K562 (cell line): ENCODE results near the gene KRTAP10-8. TPM values are rescaled to one million over a fixed set of nuclear protein-coding genes. Genes with fewer than 3 reads are reported as not detected.

Experiments used
- ATAC-seq: fragments of 200-7000 bp; cut with Tn5 transposase; 3 replicates; pipeline ENCODE4 v1.9.1; 2020; ENCODE audit warnings: moderate library complexity
- BruUV-seq: library from RNA; stranded (reverse); fragments of 400-500 nt; replicated peaks from 2 replicates; lab custom pipeline; 2021; lab: Mats Ljungman, UMichigan
- CTCF ChIA-PET: fragments of 300-600 bp; formaldehyde crosslinking; extraction: SDS; loops from one replicate; lab custom pipeline; 2021; ENCODE audit warnings: low intra/inter-chr PET ratio; lab: Yijun Ruan, JAX
- POLR2A ChIA-PET: fragments of 300-600, 350-650 bp; sonication (Branson Sonifier 250); formaldehyde crosslinking; extraction: SDS; loops from one replicate; lab custom pipeline; 2021; ENCODE audit warnings: antibody characterized with exemption, inconsistent platforms; lab: Yijun Ruan, JAX
- DNase-seq, 4 experiments: peaks; one replicate each; pipeline versions ENCODE4 v3.0.0 to v3.0.0-alpha.2; 2011 to 2018; ENCODE audit warnings: low spot score in 3 of 4, mixed read lengths in 3 of 4; ENCODE audit errors: extremely low read depth in 1 of 4
- FAIRE-seq: peaks from 2 replicates; lab custom pipeline; 2011; peaks lifted over from hg19 to GRCh38; lab: Jason Lieb, UNC
- H2AFZ ChIP-seq: 2 replicates; pipeline ENCODE4 v1.6.0; 2011; ENCODE audit warnings: low read depth, low read length, control low read depth, inconsistent platforms
- H3K27ac ChIP-seq: fragments of 200-600 bp; 3 replicates; pipeline ENCODE4 v1.8.0; 2011; ENCODE audit warnings: low read depth, mild to moderate bottlenecking, control low read depth, inconsistent platforms, low read length, moderate library complexity, mixed read lengths; ENCODE audit errors: extremely low read depth
- H3K27me3 ChIP-seq, 2 experiments: fragments of 300-600 bp in 1 of 2; 2 replicates in 1 of 2; 3 replicates in 1 of 2; pipeline versions ENCODE4 v1.6.0 to v1.8.0; 2011; ENCODE audit warnings: inconsistent platforms in 2 of 2, low read length in 2 of 2, mild to moderate bottlenecking in 1 of 2, mixed read lengths in 1 of 2, moderate library complexity in 1 of 2; ENCODE audit not compliant: control insufficient read depth in 2 of 2, insufficient read depth in 2 of 2
- H3K36me3 ChIP-seq: fragments of 300-600 bp; 3 replicates; pipeline ENCODE4 v1.8.0; 2011; ENCODE audit warnings: mild to moderate bottlenecking, low read length, inconsistent platforms; ENCODE audit not compliant: control insufficient read depth, insufficient read depth
- H3K4me1 ChIP-seq, 2 experiments: fragments of 200-600 bp in 1 of 2; replicated peaks in 1 of 2; 2 replicates in 1 of 2; 3 replicates in 1 of 2; pipeline versions ENCODE4 v1.5.1 to v1.8.0; 2011; ENCODE audit warnings: inconsistent platforms in 2 of 2, low read length in 2 of 2, mild to moderate bottlenecking in 1 of 2, mixed read lengths in 1 of 2, moderate library complexity in 1 of 2; ENCODE audit not compliant: control insufficient read depth in 2 of 2, insufficient read depth in 2 of 2
- H3K4me2 ChIP-seq: 2 replicates; pipeline ENCODE4 v1.6.1; 2011; ENCODE audit warnings: low read length, control low read depth, inconsistent platforms, mixed read lengths; ENCODE audit not compliant: insufficient read depth
- H3K4me3 ChIP-seq: fragments of 200-600 bp; sonication (generic), shearing (Covaris generic); 2 replicates; pipeline ENCODE4 v1.5.1; 2016; ENCODE audit warnings: control low read depth, inconsistent platforms
- H3K79me2 ChIP-seq: fragments of 200-600 bp; 3 replicates; pipeline ENCODE4 v1.8.0; 2011; ENCODE audit warnings: low read length, inconsistent platforms; ENCODE audit not compliant: control insufficient read depth, insufficient read depth
- H3K9ac ChIP-seq, 2 experiments: 2 replicates each; pipeline versions ENCODE4 v1.6.0 to v1.6.1; 2011; ENCODE audit warnings: low read depth in 2 of 2, low read length in 2 of 2, control low read depth in 1 of 2, inconsistent platforms in 1 of 2, mild to moderate bottlenecking in 1 of 2, mixed read lengths in 1 of 2; ENCODE audit not compliant: insufficient read depth in 1 of 2
- H3K9me1 ChIP-seq: one replicate; pipeline ENCODE4 v1.6.0; 2011; ENCODE audit warnings: inconsistent platforms, mild to moderate bottlenecking, low read length, moderate library complexity; ENCODE audit not compliant: control insufficient read depth, insufficient read depth
- H3K9me3 ChIP-seq: replicated peaks from 2 replicates; pipeline ENCODE4 v1.5.1; 2011; ENCODE audit warnings: low read depth, low read length, inconsistent platforms; ENCODE audit not compliant: control insufficient read depth, insufficient read depth
- H4K20me1 ChIP-seq: replicated peaks from 2 replicates; pipeline ENCODE4 v1.6.1; 2011; ENCODE audit warnings: low read length, inconsistent platforms, mixed read lengths; ENCODE audit not compliant: control insufficient read depth, insufficient read depth
- ADNP ChIP-seq: fragments of 200-800 bp; sonication (Bioruptor generic); IDR thresholded peaks from 2 replicates; pipeline ENCODE4 v1.6.1; 2016; ENCODE audit warnings: missing genetic modification characterization, missing compliant biosample characterization
- ELF1 ChIP-seq: fragments of 200-800 bp; sonication (Bioruptor generic); IDR thresholded peaks from 2 replicates; pipeline ENCODE4 v1.6.1; 2016; ENCODE audit warnings: missing genetic modification characterization, missing compliant biosample characterization
- MAFK ChIP-seq: IDR thresholded peaks from 2 replicates; pipeline ENCODE4 v1.6.1; 2011; ENCODE audit warnings: low read length, improper control_type of control experiment
- WGBS: fragments of 100-300 bp; shearing (Covaris generic); methylation state at CpG from one replicate; pipeline ENCODE4 v1.1.6; 2016; ENCODE audit warnings: low coverage, mixed read lengths; ENCODE audit not compliant: insufficient coverage; ENCODE audit errors: missing lambda C conversion rate; 5-methylcytosine and 5-hydroxymethylcytosine counted together
- in situ Hi-C: fragments of 300-500 bp; cut with MboI; formaldehyde crosslinking; loops from 4 replicates; pipeline ENCODE4 v1.15.0; 2018; ENCODE audit warnings: inconsistent platforms, mixed read lengths
- intact Hi-C: fragments of 100-400 bp; cut with micrococcal nuclease; formaldehyde crosslinking; loops from 2 replicates; pipeline ENCODE4 v1.14.2; 2022
- polyA plus RNA-seq, 8 experiments: library from polyadenylated mRNA; depleted of rRNA in 4 of 8; stranded (reverse) in 5 of 8; unstranded in 3 of 8; fragments of >200 nt; fragmentation: Nextera tagmentation in 2 of 8; fragmentation: Illumina TruSeq in 1 of 8; extraction: Ambion mirVana in 2 of 8; extraction: Trizol in 1 of 8; gene quantifications; 2 replicates each; pipeline versions ENCODE4 v1.2.1 to v1.2.3, GENCODE V29; 2011 to 2014; ENCODE audit warnings: inconsistent platforms in 1 of 8, missing spikeins in 1 of 8
- total RNA-seq, 7 experiments: library from RNA; depleted of rRNA in 6 of 7; stranded (reverse); fragments of >200 nt in 6 of 7; fragmentation: Illumina TruSeq in 2 of 7; extraction: Trizol in 2 of 7; gene quantifications; 2 replicates each; pipeline versions ENCODE4 v1.2.1 to v1.2.3, GENCODE V29; 2011 to 2021; ENCODE audit warnings: low replicate concordance in 1 of 7
- TF ChIP-seq, protein P1 (sequence below), 3 experiments: IDR thresholded peaks in 2 of 3; conservative IDR thresholded peaks in 1 of 3; 2 replicates each; pipeline ENCODE4 v1.5.1; 2011 to 2012; ENCODE audit warnings: low read length in 3 of 3, mild to moderate bottlenecking in 3 of 3, control low read depth in 2 of 3, improper control_type of control experiment in 1 of 3, inconsistent platforms in 1 of 3, low read depth in 1 of 3, mixed read lengths in 1 of 3, moderate library complexity in 1 of 3; ENCODE audit not compliant: insufficient read depth in 2 of 3

KRTAP10-8 gene
- total and polyA plus RNA-seq, 9 of the 15 experiments (the other 6 are each of a cell fraction or from before 2014, with no cell fraction given) = not detected

DNA sequence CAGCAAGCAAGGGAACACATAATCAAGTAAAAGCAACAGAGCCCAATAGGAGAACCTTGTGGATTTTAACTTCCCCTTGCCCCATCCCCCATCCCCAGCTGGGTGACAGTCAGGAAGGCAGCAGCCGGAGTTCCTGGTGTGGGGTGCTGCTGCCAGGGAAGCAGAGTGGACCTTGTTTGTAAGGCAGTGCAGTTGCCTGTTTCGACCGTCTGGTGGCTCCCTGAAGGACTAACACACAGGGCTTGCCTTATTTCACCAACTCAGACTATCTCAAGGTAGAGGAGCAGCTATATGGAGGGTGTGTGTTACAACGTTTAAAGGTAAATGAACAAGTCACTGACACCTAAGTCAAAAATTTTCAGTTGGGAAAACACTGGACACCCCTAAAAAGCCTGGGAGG, 6.6 kb downstream of the KRTAP10-8 start:
- Histone ChIP-seq H3K9ac (no peak overlapping the region), H4K20me1 (no peaks in the 10 kb centered on the region), H3K36me3 (no peaks in the 10 kb centered on the region), H3K9me3 (no peaks in the 10 kb centered on the region), H3K4me3 (no peak overlapping the region), H3K4me2 (no peak overlapping the region), H3K27ac (no peak overlapping the region), H3K27me3 (peaks cover 14 to 37% of the 10 kb centered on the region in 2 experiments; a peak in 4 of 5 replicates), H2AFZ (no peak overlapping the region), H3K79me2 (no peaks in the 10 kb centered on the region), H3K9me1 (peaks cover 3% of the 10 kb centered on the region), H3K4me1 (peaks cover 0 to 10% of the 10 kb centered on the region in 2 experiments; a peak in 2 of 5 replicates)
- FAIRE-seq (peak; percentile 52), ATAC-seq (peak; percentile 51; the same call in 1 of the 3 replicates), DNase-seq (no peak)
- ChIA-PET POLR2A (no interaction called here), CTCF (no interaction called here)
- 0% methylated on average over 4 of the region's 4 CpGs for WGBS
- in situ Hi-C loops = no loop called here
- intact Hi-C loops = no loop called here
- TF ChIP-seq, protein P1, sequence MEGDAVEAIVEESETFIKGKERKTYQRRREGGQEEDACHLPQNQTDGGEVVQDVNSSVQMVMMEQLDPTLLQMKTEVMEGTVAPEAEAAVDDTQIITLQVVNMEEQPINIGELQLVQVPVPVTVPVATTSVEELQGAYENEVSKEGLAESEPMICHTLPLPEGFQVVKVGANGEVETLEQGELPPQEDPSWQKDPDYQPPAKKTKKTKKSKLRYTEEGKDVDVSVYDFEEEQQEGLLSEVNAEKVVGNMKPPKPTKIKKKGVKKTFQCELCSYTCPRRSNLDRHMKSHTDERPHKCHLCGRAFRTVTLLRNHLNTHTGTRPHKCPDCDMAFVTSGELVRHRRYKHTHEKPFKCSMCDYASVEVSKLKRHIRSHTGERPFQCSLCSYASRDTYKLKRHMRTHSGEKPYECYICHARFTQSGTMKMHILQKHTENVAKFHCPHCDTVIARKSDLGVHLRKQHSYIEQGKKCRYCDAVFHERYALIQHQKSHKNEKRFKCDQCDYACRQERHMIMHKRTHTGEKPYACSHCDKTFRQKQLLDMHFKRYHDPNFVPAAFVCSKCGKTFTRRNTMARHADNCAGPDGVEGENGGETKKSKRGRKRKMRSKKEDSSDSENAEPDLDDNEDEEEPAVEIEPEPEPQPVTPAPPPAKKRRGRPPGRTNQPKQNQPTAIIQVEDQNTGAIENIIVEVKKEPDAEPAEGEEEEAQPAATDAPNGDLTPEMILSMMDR (IDR thresholded peaks at IDR 0.05 in 2 of 3, conservative IDR thresholded peaks at IDR 0.05 in 1 of 3; ENCODE audit: insufficient read depth in 2 of 3, low read depth in 1 of 3, low read length in 3 of 3) = peak in 1 of 3 experiments; percentile 9; a peak in 1 of 6 replicates
- TF ChIP-seq ADNP = no peak
- no TSS peak for BruUV-seq

DNA sequence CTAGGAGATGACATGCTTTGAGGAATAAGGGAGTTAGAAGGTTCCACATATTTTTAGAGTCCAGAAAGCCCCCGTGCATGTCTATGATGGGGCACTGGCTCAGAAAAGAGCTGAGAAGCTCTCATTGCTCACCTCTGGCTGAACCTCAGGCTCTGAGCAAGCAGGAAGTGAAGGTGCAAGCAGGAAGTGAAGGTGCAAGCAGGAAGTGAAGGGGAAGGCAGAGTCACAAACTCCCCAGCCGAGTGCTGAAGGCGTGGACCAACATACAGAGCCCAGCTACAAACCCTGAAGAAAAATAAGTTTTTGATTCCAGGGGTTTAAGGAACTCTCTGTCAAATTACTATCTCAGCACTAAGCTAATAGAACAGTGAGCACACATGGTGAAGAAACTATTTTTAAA, 7.0 kb downstream of the KRTAP10-8 start:
- Histone ChIP-seq H3K4me3 (no peak overlapping the region), H3K9me3 (no peaks in the 10 kb centered on the region), H3K27me3 (peaks cover 14 to 33% of the 10 kb centered on the region in 2 experiments; a peak in 4 of 5 replicates), H3K36me3 (no peaks in the 10 kb centered on the region), H3K27ac (no peak overlapping the region), H3K4me1 (peaks cover 0 to 8% of the 10 kb centered on the region in 2 experiments; a peak in 2 of 5 replicates), H3K4me2 (no peak overlapping the region), H4K20me1 (no peaks in the 10 kb centered on the region), H3K9ac (no peak overlapping the region), H2AFZ (no peak overlapping the region), H3K9me1 (peaks cover 3% of the 10 kb centered on the region), H3K79me2 (no peaks in the 10 kb centered on the region)
- POLR2A ChIA-PET = interaction anchor here (1.5 kb wide), 1 partner anchor 25 kb away, joined by 5 read pairs; no protein-coding TSS in a partner anchor
- intact Hi-C loops = no loop called here
- FAIRE-seq (no peak), ATAC-seq (no peak), DNase-seq (no peak)
- CTCF ChIA-PET = no interaction called here
- 0 out of 2 replicates have a peak, but pooled peaks have one; percentile 27 for TF ChIP-seq ELF1 (tag)
- TF ChIP-seq MAFK = no peak
- no TSS peak for BruUV-seq
- in situ Hi-C loops = no loop called here
- WGBS = 0% methylated on average over 3 of the region's 3 CpGs
